ENCODE data around the gene SYNGR4. TPM values are rescaled to one million over a fixed set of nuclear protein-coding genes. Genes with fewer than 3 reads are reported as not detected.
"Not testable (repeated sequence)": the region's sequence is repeated elsewhere in the genome, so short reads cannot be mapped to it uniquely, and the experiment has no call there.

The SYNGR4 gene
- total RNA-seq, 6 donors from 2014 or later, result not detected

GRCh38 chr19:48391100-48392005 is 27.2 kb downstream of the SYNGR4 start, which contains the start of gene KDELR1:
TSS of gene KDELR1 (minus strand) at chr19:48391551. CDS start at chr19:48391358, 193 bp downstream.
- 4 to 11% methylated on average over 7 to 40 of the region's 42 CpGs for WGBS, 2 donors
- H3K9me3 ChIP-seq, result no peaks in the 10 kb centered on the region
- DNase-seq, result peak; percentile 86 to 95
- peak within 1 kb of the TSS; percentile 89 to 98 (median 93) for H3K27ac ChIP-seq
- H3K4me1 ChIP-seq, result peaks cover 19 to 35% (median 24%) of the 10 kb centered on the region in 4 donors
- ATAC-seq (ENCODE audit: low FRiP score in 2 of 2), result peak; percentile 94 to 97
- peaks cover 3 to 38% (median 24%) of the 10 kb centered on the region in 4 donors for H3K27me3 ChIP-seq
- H3K36me3 ChIP-seq, result peaks cover 3 to 30% (median 24%) of the 10 kb centered on the region in 4 donors
- peak; percentile 34 to 71 (median 48) for TF ChIP-seq POLR2A (IDR thresholded peaks at IDR 0.05)
- TF ChIP-seq CTCF (IDR thresholded peaks at IDR 0.05), result peak; percentile 84 to 93 (median 88)
- TF ChIP-seq EP300 (IDR thresholded peaks at IDR 0.05), result no peak
- peak; percentile 81 to 85 for TF ChIP-seq POLR2AphosphoS5 (IDR thresholded peaks at IDR 0.05)
- peak within 1 kb of the TSS; percentile 90 to 98 (median 95) for H3K4me3 ChIP-seq

GRCh38 chr19:48392006-48392344 is 27.8 kb downstream of the SYNGR4 start:
- H3K27ac ChIP-seq; ATAC-seq (ENCODE audit: low FRiP score in 2 of 2); H3K9me3 ChIP-seq; H3K4me3 ChIP-seq; DNase-seq: not testable (repeated sequence)
- Histone ChIP-seq H3K27me3 (peaks cover 3 to 45% (median 28%) of the 10 kb centered on the region in 4 donors), H3K4me1 (peaks cover 21 to 35% (median 24%) of the 10 kb centered on the region in 4 donors), H3K36me3 (peaks cover 3 to 24% (median 18%) of the 10 kb centered on the region in 4 donors)
- 83% methylated on average over 1 of the region's 1 CpG; no CpG with 5 or more reads in 1 of the 2 donors for WGBS, 2 donors

GRCh38 chr19:48392860-48393558 is 28.8 kb downstream of the SYNGR4 start:
- no peak overlapping the region for H3K4me3 ChIP-seq
- TF ChIP-seq POLR2AphosphoS5 (IDR thresholded peaks at IDR 0.05), result no peak
- no peak for TF ChIP-seq POLR2A (IDR thresholded peaks at IDR 0.05)
- no peak for TF ChIP-seq CTCF (IDR thresholded peaks at IDR 0.05)
- no peak for TF ChIP-seq EP300 (IDR thresholded peaks at IDR 0.05)
- DNase-seq (no peak), ATAC-seq (ENCODE audit: low FRiP score in 2 of 2) (no peak)
- H3K4me1 ChIP-seq, result peaks cover 30 to 41% (median 33%) of the 10 kb centered on the region in 4 donors
- H3K27me3 ChIP-seq, result peaks cover 3 to 53% (median 35%) of the 10 kb centered on the region in 4 donors
- 84 to 86% methylated on average over 11 to 15 of the region's 15 CpGs for WGBS, 2 donors
- no peaks in the 10 kb centered on the region for H3K9me3 ChIP-seq
- H3K27ac ChIP-seq, result no peak overlapping the region
- peaks cover 0 to 14% (median 8%) of the 10 kb centered on the region in 4 donors for H3K36me3 ChIP-seq

- H3K4me1 ChIP-seq, result peaks cover 32 to 48% (median 37%) of the 10 kb centered on the region in 4 donors
- no peak within 1 kb of the TSS for H3K4me3 ChIP-seq
- no peak within 1 kb of the TSS for H3K27ac ChIP-seq
- ATAC-seq (ENCODE audit: low FRiP score in 2 of 2) (no peak), DNase-seq (peak in 1 of 2 donors; percentile 88)
- 3 to 5% methylated on average over 6 to 22 of the region's 40 CpGs for WGBS, 2 donors
- TF ChIP-seq POLR2A (IDR thresholded peaks at IDR 0.05), result no peak
- TF ChIP-seq POLR2AphosphoS5 (IDR thresholded peaks at IDR 0.05), result no peak
- no peak for TF ChIP-seq CTCF (IDR thresholded peaks at IDR 0.05)
- no peak for TF ChIP-seq EP300 (IDR thresholded peaks at IDR 0.05)
- peaks cover 0 to 8% (median 4%) of the 10 kb centered on the region in 4 donors for H3K36me3 ChIP-seq
- H3K9me3 ChIP-seq, result no peaks in the 10 kb centered on the region
- peaks cover 3 to 53% (median 35%) of the 10 kb centered on the region in 4 donors for H3K27me3 ChIP-seq
Observed at GRCh38 chr19:48393559-48394330, 29.6 kb downstream of the SYNGR4 start, which contains the start of gene GRIN2D. TSS of gene GRIN2D (plus strand) at chr19:48393668. CDS start at chr19:48398393, 4,725 bp downstream.

Measured in upper lobe of left lung (tissue), 6 donors.